Amniotic stem cell (primary cell): ENCODE measurements around the gene MMEL1.
"Not testable (repeated sequence)": the region's sequence is repeated elsewhere in the genome, so short reads cannot be mapped to it uniquely, and the experiment has no call there.

ENCODE experiments used
- DNase-seq: peaks from one replicate; lab custom pipeline; 2025; lab: John Stamatoyannopoulos, UW

The MMEL1 gene

GRCh38 chr1:2632561-2633361, at the start of gene MMEL1:
Gene MMEL1 (minus strand): TSS chr1:2633016. CDS start chr1:2629484, 3,532 bp downstream.
- no peak for DNase-seq

GRCh38 chr1:2676726-2677125, 43.9 kb upstream of the MMEL1 start:
- DNase-seq, result not testable (repeated sequence)

- DNase-seq, result not testable (repeated sequence)
These were observed 38.8 kb upstream of the MMEL1 start for GRCh38 chr1:2671656-2672055.

- DNase-seq, result not testable (repeated sequence)
These were observed 27.0 kb upstream of the MMEL1 start for GRCh38 chr1:2659806-2660205.

- not testable (repeated sequence) for DNase-seq
These were observed 25.1 kb upstream of the MMEL1 start for GRCh38 chr1:2657909-2658308.

GRCh38 chr1:2657124-2657523, 24.3 kb upstream of the MMEL1 start:
- not testable (repeated sequence) for DNase-seq

GRCh38 chr1:2655598-2656434, 23.0 kb upstream of the MMEL1 start:
- DNase-seq, result not testable (repeated sequence)

GRCh38 chr1:2654443-2654948, 21.7 kb upstream of the MMEL1 start:
- DNase-seq, result not testable (repeated sequence)

- DNase-seq, result not testable (repeated sequence)
These were observed 21.1 kb upstream of the MMEL1 start for GRCh38 chr1:2653741-2654442.

GRCh38 chr1:2652926-2653571, 20.2 kb upstream of the MMEL1 start:
- DNase-seq, result not testable (repeated sequence)

- DNase-seq, result not testable (repeated sequence)
These were observed 19.5 kb upstream of the MMEL1 start for GRCh38 chr1:2652152-2652925.

GRCh38 chr1:2650967-2651645, 18.3 kb upstream of the MMEL1 start:
- DNase-seq, result no peak

GRCh38 chr1:2646837-2647236, 14.0 kb upstream of the MMEL1 start:
- no peak for DNase-seq

- DNase-seq, result no peak
These were observed 13.0 kb upstream of the MMEL1 start for GRCh38 chr1:2645776-2646175.

GRCh38 chr1:2645143-2645542, 12.3 kb upstream of the MMEL1 start:
- DNase-seq, result no peak

GRCh38 chr1:2644591-2645101, 11.8 kb upstream of the MMEL1 start:
- DNase-seq, result no peak

- no peak for DNase-seq
These were observed 11.4 kb upstream of the MMEL1 start for GRCh38 chr1:2644171-2644570.

- DNase-seq, result no peak
These were observed 10.7 kb upstream of the MMEL1 start for GRCh38 chr1:2643414-2644077.
